H1 (cell line): ENCODE results near the gene LLGL1. TPM values are rescaled to one million over a fixed set of nuclear protein-coding genes. Genes with fewer than 3 reads are reported as not detected.

ENCODE experiments used
- CTCF ChIA-PET: fragments of 300-600 bp; sonication (Branson Sonifier 250); formaldehyde crosslinking; loops from one replicate; lab custom pipeline; 2021; ENCODE audit not compliant: partially characterized antibody; lab: Charles Lee
- POLR2A ChIA-PET: fragments of 300-600 bp; sonication (Branson Sonifier 250); formaldehyde crosslinking; loops from one replicate; lab custom pipeline; 2021; ENCODE audit warnings: inconsistent platforms; ENCODE audit not compliant: partially characterized antibody; lab: Charles Lee
- DNase-seq, 2 experiments: peaks; one replicate each; pipeline versions ENCODE4 v3.0.0 to v3.0.0-alpha.2; 2010 to 2022; ENCODE audit warnings: low spot score in 2 of 2, low read depth in 1 of 2, mixed read lengths in 1 of 2
- FAIRE-seq: peaks from 2 replicates; lab custom pipeline; 2011; peaks lifted over from hg19 to GRCh38; lab: Jason Lieb, UNC
- H2AFZ ChIP-seq: 2 replicates; pipeline ENCODE4 v1.8.1; 2012; ENCODE audit warnings: low read length, inconsistent platforms
- H2AK5ac ChIP-seq: 2 replicates; pipeline ENCODE4 v1.6.1; 2013; ENCODE audit warnings: low read depth, low read length
- H2BK120ac ChIP-seq: replicated peaks from 2 replicates; pipeline ENCODE3; 2013; ENCODE audit warnings: low read depth, low read length, inconsistent platforms
- H2BK12ac ChIP-seq: 2 replicates; pipeline ENCODE4 v1.6.1; 2013; ENCODE audit warnings: low read depth, low read length
- H2BK15ac ChIP-seq: 2 replicates; pipeline ENCODE4 v1.6.1; 2013; ENCODE audit warnings: low read length
- H2BK20ac ChIP-seq: 2 replicates; pipeline ENCODE4 v1.6.1; 2013; ENCODE audit warnings: low read length
- H2BK5ac ChIP-seq: 2 replicates; pipeline ENCODE4 v1.6.1; 2013; ENCODE audit warnings: low read depth, low read length
- H3K14ac ChIP-seq: 2 replicates; pipeline ENCODE4 v1.6.1; 2013; ENCODE audit warnings: inconsistent platforms; ENCODE audit not compliant: insufficient read length
- H3K18ac ChIP-seq: 2 replicates; pipeline ENCODE4 v1.6.1; 2013; ENCODE audit warnings: low read length; ENCODE audit errors: extremely low read depth
- H3K23ac ChIP-seq: 2 replicates; pipeline ENCODE4 v1.6.1; 2013; ENCODE audit warnings: inconsistent platforms; ENCODE audit not compliant: insufficient read length
- H3K23me2 ChIP-seq: 2 replicates; pipeline ENCODE4 v1.6.1; 2013; ENCODE audit warnings: low read depth, low read length
- H3K27ac ChIP-seq: 2 replicates; pipeline ENCODE4 v1.6.1; 2011; ENCODE audit warnings: low read depth, low read length, inconsistent platforms
- H3K27me3 ChIP-seq, 4 experiments: replicated peaks in 1 of 4; 1 replicate in 1 of 4; 2 replicates in 3 of 4; pipeline versions ENCODE4 v1.6.1 to v1.8.1; 2011 to 2013; ENCODE audit warnings: low read length in 3 of 4, mild to moderate bottlenecking in 3 of 4, inconsistent platforms in 2 of 4, mixed read lengths in 2 of 4, moderate library complexity in 1 of 4; ENCODE audit not compliant: control insufficient read depth in 3 of 4, insufficient read depth in 3 of 4; ENCODE audit errors: extremely low read depth in 1 of 4
- H3K36me3 ChIP-seq, 4 experiments: 2 replicates each; pipeline versions ENCODE4 v1.6.1 to v1.8.1; 2011 to 2013; ENCODE audit warnings: mild to moderate bottlenecking in 4 of 4, low read length in 3 of 4, moderate library complexity in 2 of 4, control low read depth in 1 of 4, inconsistent platforms in 1 of 4; ENCODE audit not compliant: insufficient read depth in 4 of 4, control insufficient read depth in 2 of 4
- H3K4ac ChIP-seq: replicated peaks from 2 replicates; pipeline ENCODE3; 2013; ENCODE audit warnings: low read length, low read depth, mixed read lengths, inconsistent platforms; ENCODE audit not compliant: insufficient read length
- H3K4me1 ChIP-seq, 4 experiments: replicated peaks in 1 of 4; 1 replicate in 1 of 4; 2 replicates in 3 of 4; pipeline versions ENCODE4 v1.6.1 to v1.8.1; 2011 to 2013; ENCODE audit warnings: low read length in 3 of 4, inconsistent platforms in 2 of 4, mixed read lengths in 1 of 4; ENCODE audit not compliant: insufficient read depth in 4 of 4, control insufficient read depth in 3 of 4
- H3K4me2 ChIP-seq, 2 experiments: 2 replicates each; pipeline versions ENCODE4 v1.6.1 to v1.8.1; 2011 to 2013; ENCODE audit warnings: low read depth in 2 of 2, low read length in 2 of 2, control low read depth in 1 of 2, inconsistent platforms in 1 of 2, mild to moderate bottlenecking in 1 of 2; ENCODE audit not compliant: insufficient read depth in 1 of 2
- H3K4me3 ChIP-seq, 4 experiments: fragments of 200-600, 300-600 bp in 1 of 4; sonication (generic), shearing (Covaris generic), sonication (Bioruptor Twin) in 1 of 4; 2 replicates each; pipeline versions ENCODE4 v1.5.1 to v1.8.1; 2011 to 2016; ENCODE audit warnings: low read length in 4 of 4, low read depth in 3 of 4, control low read depth in 2 of 4, inconsistent platforms in 2 of 4, mild to moderate bottlenecking in 2 of 4, mixed read lengths in 1 of 4, moderate library complexity in 1 of 4; ENCODE audit not compliant: insufficient read depth in 2 of 4; ENCODE audit errors: extremely low read depth in 1 of 4
- H3K56ac ChIP-seq: replicated peaks from 2 replicates; pipeline ENCODE3; 2013; ENCODE audit warnings: low read depth, mild to moderate bottlenecking, mixed read lengths, low read length, inconsistent platforms; ENCODE audit not compliant: insufficient read length
- H3K79me1 ChIP-seq: 2 replicates; pipeline ENCODE4 v1.6.1; 2013; ENCODE audit warnings: low read depth, low read length, control low read depth
- H3K79me2 ChIP-seq, 2 experiments: 2 replicates each; pipeline versions ENCODE4 v1.6.1 to v1.8.1; 2012 to 2013; ENCODE audit warnings: low read length in 2 of 2, mild to moderate bottlenecking in 2 of 2, inconsistent platforms in 1 of 2; ENCODE audit not compliant: insufficient read depth in 2 of 2, control insufficient read depth in 1 of 2
- H3K9ac ChIP-seq, 4 experiments: replicated peaks in 1 of 4; 1 replicate in 1 of 4; 2 replicates in 3 of 4; pipeline versions ENCODE4 v1.6.1 to v1.8.1; 2011 to 2013; ENCODE audit warnings: low read depth in 3 of 4, low read length in 3 of 4, control low read depth in 2 of 4, mild to moderate bottlenecking in 2 of 4, moderate library complexity in 2 of 4, inconsistent platforms in 1 of 4; ENCODE audit errors: extremely low read depth in 1 of 4
- H3K9me3 ChIP-seq, 2 experiments: 2 replicates each; pipeline versions ENCODE4 v1.6.1 to v1.8.1; 2012 to 2013; ENCODE audit warnings: mild to moderate bottlenecking in 2 of 2, moderate library complexity in 2 of 2, control low read depth in 1 of 2, inconsistent platforms in 1 of 2, low read depth in 1 of 2, low read length in 1 of 2, mixed read lengths in 1 of 2; ENCODE audit not compliant: insufficient read depth in 2 of 2
- H4K20me1 ChIP-seq, 2 experiments: replicated peaks in 1 of 2; 2 replicates each; pipeline versions ENCODE3 to v1.8.1; 2011 to 2013; ENCODE audit warnings: inconsistent platforms in 2 of 2, low read length in 2 of 2, mild to moderate bottlenecking in 1 of 2; ENCODE audit not compliant: insufficient read depth in 2 of 2, control insufficient read depth in 1 of 2
- H4K5ac ChIP-seq: 2 replicates; pipeline ENCODE4 v1.6.1; 2013; ENCODE audit warnings: low read length, low read depth, mixed read lengths, inconsistent platforms; ENCODE audit not compliant: insufficient read length
- H4K8ac ChIP-seq: 2 replicates; pipeline ENCODE4 v1.8.0; 2013; ENCODE audit warnings: mild to moderate bottlenecking, moderate library complexity, low read length, inconsistent platforms; ENCODE audit not compliant: insufficient read depth; ENCODE audit errors: extremely low read depth
- H4K91ac ChIP-seq: replicated peaks from 2 replicates; pipeline ENCODE3; 2013; ENCODE audit warnings: low read length, mixed read lengths, inconsistent platforms; ENCODE audit not compliant: insufficient read length
- CBX8 ChIP-seq: fragments of 300-800, 300-1000 bp; sonication (generic); IDR thresholded peaks from 2 replicates; pipeline ENCODE4 v1.7.1; 2016; ENCODE audit warnings: low read depth, low read length, borderline replicate concordance
- CTBP2 ChIP-seq: IDR thresholded peaks from 2 replicates; pipeline ENCODE4 v1.7.0; 2011; ENCODE audit warnings: borderline replicate concordance, mild to moderate bottlenecking, moderate library complexity, mixed read lengths, low read length; ENCODE audit not compliant: insufficient read depth, insufficient read length
- GABPA ChIP-seq: IDR thresholded peaks from 2 replicates; pipeline ENCODE4 v1.6.1; 2011; ENCODE audit warnings: mild to moderate bottlenecking, low read length, moderate library complexity, borderline replicate concordance; ENCODE audit not compliant: insufficient read depth
- JUND ChIP-seq: IDR thresholded peaks from 2 replicates; pipeline ENCODE4 v1.6.1; 2011; ENCODE audit warnings: mild to moderate bottlenecking, improper control_type of control experiment, low read length
- NRF1 ChIP-seq: IDR thresholded peaks from 2 replicates; pipeline ENCODE4 v1.6.1; 2011; ENCODE audit warnings: mild to moderate bottlenecking, low read depth, low read length, improper control_type of control experiment
- RBBP5 ChIP-seq: IDR thresholded peaks from 2 replicates; pipeline ENCODE4 v1.7.1; 2012; ENCODE audit warnings: low read depth, mild to moderate bottlenecking, inconsistent platforms, low read length, moderate library complexity, borderline replicate concordance
- RXRA ChIP-seq: IDR thresholded peaks from 2 replicates; pipeline ENCODE4 v1.6.1; 2011; ENCODE audit warnings: low read depth, mild to moderate bottlenecking, low read length, moderate library complexity; ENCODE audit not compliant: insufficient read depth
- SIN3A ChIP-seq, 2 experiments: IDR thresholded peaks in 1 of 2; conservative IDR thresholded peaks in 1 of 2; 2 replicates each; pipeline ENCODE4 v1.6.1; 2011 to 2012; ENCODE audit warnings: low read length in 2 of 2, improper control_type of control experiment in 1 of 2, low read depth in 1 of 2, mild to moderate bottlenecking in 1 of 2
- TAF1 ChIP-seq: IDR thresholded peaks from 2 replicates; pipeline ENCODE4 v1.6.1; 2011; ENCODE audit warnings: mild to moderate bottlenecking, low read depth, low read length
- TCF12 ChIP-seq: IDR thresholded peaks from 2 replicates; pipeline ENCODE4 v1.6.1; 2011; ENCODE audit warnings: low read depth, mild to moderate bottlenecking, low read length
- WGBS, 2 experiments: shearing (Covaris generic) in 1 of 2; methylation state at CpG; one replicate each; pipeline versions ENCODE4 v1.1.6 to v1.1.7; 2013 to 2015; ENCODE audit warnings: low lambda C conversion rate in 2 of 2, mixed read lengths in 2 of 2, inconsistent platforms in 1 of 2, low coverage in 1 of 2, missing lambda C conversion rate in 1 of 2; ENCODE audit not compliant: insufficient replicate concordance in 2 of 2, insufficient coverage in 1 of 2, insufficient read length in 1 of 2; ENCODE audit errors: extremely low coverage in 1 of 2, missing lambda C conversion rate in 1 of 2; 5-methylcytosine and 5-hydroxymethylcytosine counted together
- polyA plus RNA-seq, 7 experiments: library from polyadenylated mRNA; depleted of rRNA in 3 of 7; stranded (reverse) in 5 of 7; unstranded in 2 of 7; fragments of >200 nt in 5 of 7; fragments of 200-250 nt in 2 of 7; gene quantifications; 1 replicate in 5 of 7; 2 replicates in 1 of 7; 4 replicates in 1 of 7; pipeline versions ENCODE4 v1.2.1 to v1.2.3, GENCODE V29; 2011 to 2013; ENCODE audit warnings: missing spikeins in 2 of 7, mixed read lengths in 2 of 7
- total RNA-seq: library from RNA; stranded (reverse); fragmentation: NEBNext Ultra II Directional; extraction: Animal tissue kit (Norgen Biotek cat#: 25700); gene quantifications from 2 replicates; pipeline ENCODE4 v1.2.1, GENCODE V29; 2021

LLGL1 gene
- total and polyA plus RNA-seq, 2 of the 8 experiments (the other 6 are each of a cell fraction or from before 2014, with no cell fraction given), result 71.3 to 107 TPM

- Histone ChIP-seq H3K79me2 (no peaks in the 10 kb centered on the region), H3K18ac (no peak overlapping the region), H2AK5ac (no peak overlapping the region), H2BK12ac (no peak overlapping the region), H3K23ac (no peak overlapping the region), H3K9ac (no peak overlapping the region), H2BK120ac (no peak overlapping the region), H3K27ac (no peak overlapping the region), H3K56ac (no peak overlapping the region), H4K8ac (no peak overlapping the region), H3K4me3 (no peak overlapping the region), H4K20me1 (no peaks in the 10 kb centered on the region), H3K14ac (no peak overlapping the region), H3K36me3 (no peaks in the 10 kb centered on the region), H3K4ac (no peak overlapping the region), H3K9me3 (no peaks in the 10 kb centered on the region), H3K27me3 (no peaks in the 10 kb centered on the region; a peak in 1 of 7 replicates), H4K91ac (no peak overlapping the region), H2BK20ac (no peak overlapping the region), H3K4me2 (no peak overlapping the region), H2BK15ac (no peak overlapping the region), H3K4me1 (no peaks in the 10 kb centered on the region; a peak in 1 of 7 replicates), H2AFZ (no peak overlapping the region), H2BK5ac (no peak overlapping the region), H3K23me2 (no peaks in the 10 kb centered on the region), H3K79me1 (no peaks in the 10 kb centered on the region), H4K5ac (no peak overlapping the region)
- DNase-seq (no peak), FAIRE-seq (no peak)
- ChIA-PET POLR2A (interaction anchor here (0.9 to 2.5 kb wide), 2 partner anchors 7 to 9 kb away, joined by 3 to 12 read pairs; partner anchors contain the start of gene ALKBH5), CTCF (interaction anchor here (1.2 to 4.4 kb wide), 5 partner anchors 10 to 41 kb away, joined by 3 to 17 read pairs (median 4); no protein-coding TSS in a partner anchor)
- WGBS, 2 experiments, result 90% methylated on average over 7 of the region's 7 CpGs; no CpG with 5 or more reads in 1 of the 2 experiments
- TF ChIP-seq RBBP5 (no peak), JUND (no peak), CTBP2 (no peak), SIN3A (conservative IDR thresholded peaks at IDR 0.05 in 1 of 2, IDR thresholded peaks at IDR 0.05 in 1 of 2; ENCODE audit: low read depth in 1 of 2, low read length in 2 of 2) (no peak), GABPA (no peak), TAF1 (no peak), CBX8 (no peak), TCF12 (no peak), NRF1 (no peak), RXRA (no peak)
Observed at GRCh38 chr17:18176176-18176575, 49.3 kb upstream of the LLGL1 start.
